Large intestine (tissue), 3 donors: ENCODE measurements around the gene AFF3. TPM values are rescaled to one million over a fixed set of nuclear protein-coding genes. Genes with fewer than 3 reads are reported as not detected.

ENCODE experiments used
- DNase-seq, 2 donors: peaks; one replicate each; pipeline versions ENCODE4 v3.0.0 to v3.0.0-alpha.2; 2013
- H3K27ac ChIP-seq: one replicate; pipeline ENCODE4 v1.5.1; 2013; ENCODE audit warnings: low read length
- H3K27me3 ChIP-seq: 2 replicates; pipeline ENCODE4 v1.6.1; 2013; ENCODE audit warnings: low read length; ENCODE audit not compliant: control insufficient read depth, insufficient read depth
- H3K36me3 ChIP-seq: 2 replicates; pipeline ENCODE4 v1.6.1; 2013; ENCODE audit warnings: low read length; ENCODE audit not compliant: control insufficient read depth, insufficient read depth
- H3K4me1 ChIP-seq: one replicate; pipeline ENCODE4 v1.6.1; 2013; ENCODE audit warnings: low read length; ENCODE audit not compliant: control insufficient read depth, insufficient read depth
- H3K4me3 ChIP-seq: one replicate; pipeline ENCODE4 v1.5.1; 2013; ENCODE audit warnings: low read length
- H3K9me3 ChIP-seq: one replicate; pipeline ENCODE4 v1.6.1; 2013; ENCODE audit warnings: mild to moderate bottlenecking, low read depth, low read length, moderate library complexity; ENCODE audit not compliant: control insufficient read depth
- WGBS: methylation state at CpG from one replicate; pipeline ENCODE4 v1.1.5; 2013; ENCODE audit warnings: low lambda C conversion rate; ENCODE audit not compliant: insufficient coverage; 5-methylcytosine and 5-hydroxymethylcytosine counted together
- polyA plus RNA-seq: library from polyadenylated mRNA; unstranded; fragments of 120-200 nt; gene quantifications from one replicate; pipeline ENCODE4 v1.2.1, GENCODE V29; 2013

The AFF3 gene
- polyA plus RNA-seq, 1 donor, result 4.8 TPM

DNA sequence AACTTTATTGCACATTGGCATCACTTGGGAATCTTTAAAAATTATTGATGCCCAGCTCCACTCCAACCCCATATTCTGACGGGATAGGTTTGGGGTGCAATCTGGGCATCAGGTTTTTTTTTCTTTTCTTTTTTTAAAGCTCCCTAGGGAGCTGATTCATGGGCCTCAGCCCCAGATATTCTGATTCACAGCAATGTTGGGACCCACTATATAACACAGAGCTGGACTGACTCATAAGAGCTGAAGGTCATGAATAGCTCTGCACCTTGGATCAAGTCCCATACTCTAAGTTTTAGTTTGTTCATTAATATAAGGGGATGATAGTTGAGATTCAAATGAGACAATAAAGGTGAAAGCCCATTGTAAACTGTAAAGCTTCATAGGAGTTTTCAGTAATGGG is 461.4 kb downstream of the AFF3 start:
- 86% methylated on average over 1 of the region's 1 CpG for WGBS
- no peaks in the 10 kb centered on the region for H3K27me3 ChIP-seq

DNA sequence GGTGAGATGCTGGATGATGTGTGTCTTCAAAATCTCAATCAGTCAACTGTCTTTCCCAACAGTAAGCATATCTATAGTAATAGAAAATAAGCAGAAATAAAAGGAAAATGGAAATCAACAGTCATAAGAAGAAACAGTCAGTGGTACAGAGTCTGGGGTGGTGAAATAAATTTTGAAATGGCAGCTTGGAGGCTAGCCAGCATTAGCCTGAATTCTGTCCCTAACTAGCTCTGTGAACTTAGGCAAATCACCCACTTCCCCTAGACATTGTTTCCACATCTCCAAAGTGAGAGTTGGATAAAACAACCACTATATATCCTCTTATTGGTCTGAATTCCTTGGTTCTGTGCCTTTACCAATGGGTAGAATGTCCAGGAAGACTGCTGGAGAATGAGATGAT is 462.9 kb downstream of the AFF3 start:
- Histone ChIP-seq H3K9me3 (no peaks in the 10 kb centered on the region), H3K27ac (no peak overlapping the region), H3K4me1 (no peaks in the 10 kb centered on the region), H3K36me3 (no peaks in the 10 kb centered on the region), H3K4me3 (no peak overlapping the region), H3K27me3 (no peaks in the 10 kb centered on the region)
- DNase-seq, result no peak

More for the DNA sequence above, 461.4 kb downstream of the AFF3 start:
- no peak for DNase-seq
- Histone ChIP-seq H3K4me3 (no peak overlapping the region), H3K9me3 (no peaks in the 10 kb centered on the region), H3K27ac (no peak overlapping the region), H3K4me1 (no peaks in the 10 kb centered on the region), H3K36me3 (no peaks in the 10 kb centered on the region)

DNA sequence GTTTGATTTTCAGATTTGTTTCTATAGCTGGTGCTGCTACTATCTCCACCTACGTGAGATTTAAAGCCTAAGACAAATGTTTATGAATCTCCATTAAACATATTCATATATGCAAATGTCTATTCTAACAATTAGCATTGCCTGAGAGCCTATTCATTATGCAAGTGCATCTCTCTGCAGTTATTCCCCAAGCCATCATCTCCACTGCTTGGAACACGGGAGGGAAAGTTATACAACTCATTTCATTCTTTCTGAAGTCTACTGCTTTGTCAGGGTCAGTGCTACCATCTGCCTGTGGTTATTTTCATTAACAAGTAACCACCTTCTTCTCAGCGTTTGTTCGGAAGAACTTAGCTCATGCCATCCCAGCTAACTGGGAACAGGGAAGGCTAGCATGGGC is 463.8 kb downstream of the AFF3 start:
- H3K27ac ChIP-seq, result no peak overlapping the region
- H3K36me3 ChIP-seq, result no peaks in the 10 kb centered on the region
- no peak for DNase-seq
- no peaks in the 10 kb centered on the region for H3K27me3 ChIP-seq
- WGBS, result 100% methylated on average over 1 of the region's 4 CpGs
- H3K4me3 ChIP-seq, result no peak overlapping the region
- no peaks in the 10 kb centered on the region for H3K9me3 ChIP-seq
- no peaks in the 10 kb centered on the region for H3K4me1 ChIP-seq

DNA sequence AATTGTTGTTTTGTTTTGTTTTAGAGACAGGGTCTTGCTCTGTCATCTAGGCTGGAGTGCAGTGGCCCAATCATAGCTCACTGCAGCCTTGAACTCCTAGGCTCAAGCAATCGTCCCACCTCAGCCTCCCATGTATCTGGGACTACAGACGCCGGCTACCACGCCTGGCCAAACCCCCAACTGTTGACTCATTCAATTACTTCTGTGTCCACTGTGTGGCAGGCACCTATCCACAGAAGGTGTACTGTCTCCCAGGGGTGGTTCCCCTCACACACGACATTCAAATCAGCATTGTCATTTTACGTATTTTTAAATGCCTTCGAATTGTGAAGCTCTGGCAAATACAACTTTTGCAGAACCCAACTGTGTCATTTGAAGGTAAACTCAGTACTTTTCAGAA is 464.6 kb downstream of the AFF3 start:
- Histone ChIP-seq H3K9me3 (no peaks in the 10 kb centered on the region), H3K4me1 (no peaks in the 10 kb centered on the region), H3K4me3 (no peak overlapping the region), H3K27me3 (no peaks in the 10 kb centered on the region), H3K36me3 (no peaks in the 10 kb centered on the region), H3K27ac (no peak overlapping the region)
- 100% methylated on average over 2 of the region's 7 CpGs for WGBS
- no peak for DNase-seq

DNA sequence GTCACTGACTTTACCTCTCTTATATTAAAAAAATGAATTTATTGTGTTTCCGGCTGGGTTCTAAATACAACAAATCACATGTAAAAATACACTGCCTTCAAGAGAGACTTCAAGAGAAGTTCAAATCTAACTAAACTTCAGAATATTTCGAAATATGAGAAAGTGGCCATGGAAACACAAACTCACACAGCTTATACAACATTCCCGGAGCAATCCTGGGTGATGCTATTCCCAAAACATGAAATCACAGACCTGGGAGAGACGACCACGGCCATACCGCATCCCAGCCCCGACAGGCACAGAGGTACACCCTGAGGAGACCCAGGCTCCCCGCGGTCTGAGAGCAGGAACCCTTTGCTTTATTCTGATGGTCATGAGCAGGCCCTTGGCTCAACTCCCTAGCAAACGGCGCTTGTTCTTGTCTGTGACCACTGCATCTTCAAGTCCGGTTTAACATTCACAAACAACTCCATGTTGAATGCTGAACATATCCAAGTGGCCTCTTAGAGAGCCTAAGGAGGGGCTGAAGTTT is 467.2 kb downstream of the AFF3 start:
- no peaks in the 10 kb centered on the region for H3K9me3 ChIP-seq

DNA sequence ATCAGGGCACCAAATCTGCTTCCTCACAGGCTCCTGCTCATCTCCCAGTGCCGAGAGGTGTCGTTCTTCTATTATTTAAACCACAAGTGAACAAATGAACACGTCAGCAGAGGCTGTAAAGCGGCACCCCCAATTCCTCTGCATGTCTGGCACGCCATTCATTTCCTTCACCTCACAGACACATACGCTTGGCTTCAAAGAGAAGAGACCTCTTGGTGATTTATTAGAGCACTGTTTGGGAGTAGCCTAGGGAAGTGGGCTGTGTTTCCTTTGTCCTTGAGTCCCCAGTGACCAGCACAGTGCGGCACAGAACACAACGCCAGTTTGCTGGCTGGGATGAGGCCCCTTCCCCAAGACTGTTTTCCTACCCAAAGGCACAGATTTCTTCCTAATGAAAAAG is 468.3 kb downstream of the AFF3 start:
- no peak for DNase-seq
- Histone ChIP-seq H3K9me3 (no peaks in the 10 kb centered on the region), H3K36me3 (no peaks in the 10 kb centered on the region), H3K27ac (no peak overlapping the region), H3K27me3 (no peaks in the 10 kb centered on the region), H3K4me1 (no peaks in the 10 kb centered on the region), H3K4me3 (no peak overlapping the region)
- WGBS, result no CpG with 5 or more reads among the region's 8 CpGs

More for the DNA sequence above, 467.2 kb downstream of the AFF3 start:
- Histone ChIP-seq H3K36me3 (no peaks in the 10 kb centered on the region), H3K27ac (no peak overlapping the region), H3K27me3 (no peaks in the 10 kb centered on the region), H3K4me1 (no peaks in the 10 kb centered on the region), H3K4me3 (no peak overlapping the region)
- WGBS, result 89% methylated on average over 1 of the region's 12 CpGs
- DNase-seq, result no peak

DNA sequence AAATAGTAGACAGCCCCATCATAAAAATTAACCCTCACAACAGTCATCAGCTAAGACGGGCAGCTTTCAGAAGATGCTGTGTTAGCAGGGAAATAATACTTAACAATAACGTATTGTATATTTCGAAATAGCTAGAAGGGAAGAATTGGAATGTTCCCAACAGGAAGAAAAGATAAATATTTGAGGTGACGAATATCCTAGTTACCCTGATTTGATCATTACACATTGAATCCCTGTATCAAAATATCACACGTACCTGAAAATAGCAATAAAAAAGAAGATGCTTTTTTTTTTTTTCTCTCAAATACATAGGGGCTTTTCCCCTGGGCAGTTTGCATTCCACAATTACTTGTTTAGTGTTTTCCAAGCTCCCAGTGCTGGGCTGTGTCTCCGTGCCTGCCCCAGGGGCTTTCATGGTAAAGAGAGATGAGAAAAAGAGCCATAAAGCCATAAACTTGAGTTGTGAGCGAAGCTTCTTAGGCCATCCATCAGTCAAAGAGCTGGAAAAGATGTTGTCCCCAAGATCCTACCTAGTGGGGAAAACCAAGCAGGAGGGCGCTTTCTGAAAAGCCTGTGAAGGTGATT is 469.5 kb downstream of the AFF3 start:
- no peaks in the 10 kb centered on the region for H3K4me1 ChIP-seq
- H3K36me3 ChIP-seq, result no peaks in the 10 kb centered on the region
- no peak for DNase-seq
- 25% methylated on average over 2 of the region's 8 CpGs for WGBS
- no peak overlapping the region for H3K27ac ChIP-seq
- H3K27me3 ChIP-seq, result no peaks in the 10 kb centered on the region
- no peak overlapping the region for H3K4me3 ChIP-seq
- H3K9me3 ChIP-seq, result no peaks in the 10 kb centered on the region

DNA sequence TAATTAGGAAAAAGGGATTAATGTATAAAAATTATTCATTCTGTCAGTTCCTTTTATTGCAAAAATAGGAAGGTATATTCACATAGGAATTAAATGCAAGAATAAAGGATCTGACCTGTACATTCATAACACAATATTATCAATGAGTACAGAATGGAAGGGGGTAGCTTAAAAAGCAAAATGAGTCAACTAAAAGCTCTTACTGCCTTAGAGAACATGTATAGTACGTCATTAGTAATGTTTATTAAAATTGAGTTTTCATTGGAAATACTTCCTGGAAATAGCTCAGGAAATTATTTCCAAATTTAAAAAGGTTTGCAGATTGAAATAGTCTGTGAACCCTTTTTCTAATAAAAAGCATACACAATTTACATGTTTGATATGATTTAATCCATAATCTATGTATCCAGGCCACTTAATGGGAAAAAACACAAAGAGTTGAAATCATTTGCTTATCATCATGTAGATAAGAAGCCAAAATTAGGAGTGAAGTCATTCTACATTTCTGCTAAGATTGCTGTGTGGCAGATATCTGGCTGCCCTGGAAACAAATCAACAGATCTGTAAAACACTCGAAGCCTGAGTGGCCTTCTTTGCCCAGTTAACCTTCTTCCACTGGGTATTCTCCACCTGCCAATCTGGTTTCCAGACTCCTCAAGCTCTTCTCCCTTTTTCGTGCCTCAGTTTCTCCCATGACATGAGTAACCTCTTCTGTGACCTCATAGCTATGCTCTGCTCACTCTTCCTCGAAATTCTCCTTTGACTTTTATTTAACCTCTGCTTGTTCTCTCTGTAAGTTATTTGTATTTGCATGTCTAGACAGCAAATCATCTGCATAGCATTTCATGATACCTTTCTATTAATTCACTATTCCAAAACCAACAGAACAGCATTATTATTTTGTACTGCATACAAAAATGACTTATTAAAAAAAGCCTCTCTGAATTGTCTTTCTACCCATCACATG is 471.3 kb downstream of the AFF3 start:
- Histone ChIP-seq H3K27ac (no peak overlapping the region), H3K4me1 (no peaks in the 10 kb centered on the region)
- WGBS, result 50% methylated on average over 3 of the region's 4 CpGs

DNA sequence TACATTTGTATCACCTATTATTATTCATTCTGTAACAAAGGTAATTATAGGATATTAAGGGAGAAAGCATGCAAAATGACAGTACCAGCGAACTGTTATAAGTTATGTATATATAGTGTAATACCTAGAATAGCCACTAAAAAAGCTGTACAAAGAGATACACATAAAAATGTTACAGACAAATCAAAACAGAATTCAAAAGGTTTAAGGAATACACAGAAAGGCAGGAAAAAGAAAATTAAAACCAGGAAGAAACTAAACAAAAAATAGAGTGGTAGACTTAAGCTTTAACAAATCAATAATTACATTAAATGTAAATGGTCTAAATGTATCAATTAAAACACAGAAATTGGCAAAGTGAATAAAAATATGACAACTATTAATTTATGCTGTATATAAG is 476.1 kb downstream of the AFF3 start:
- 83% methylated on average over 1 of the region's 1 CpG for WGBS
- Histone ChIP-seq H3K9me3 (no peaks in the 10 kb centered on the region), H3K36me3 (no peaks in the 10 kb centered on the region), H3K4me3 (no peak overlapping the region), H3K27me3 (no peaks in the 10 kb centered on the region), H3K27ac (no peak overlapping the region), H3K4me1 (no peaks in the 10 kb centered on the region)
- DNase-seq, result no peak

More for the DNA sequence above, 471.3 kb downstream of the AFF3 start:
- H3K4me3 ChIP-seq, result no peak overlapping the region
- H3K9me3 ChIP-seq, result no peaks in the 10 kb centered on the region
- H3K27me3 ChIP-seq, result no peaks in the 10 kb centered on the region
- no peak for DNase-seq
- no peaks in the 10 kb centered on the region for H3K36me3 ChIP-seq

DNA sequence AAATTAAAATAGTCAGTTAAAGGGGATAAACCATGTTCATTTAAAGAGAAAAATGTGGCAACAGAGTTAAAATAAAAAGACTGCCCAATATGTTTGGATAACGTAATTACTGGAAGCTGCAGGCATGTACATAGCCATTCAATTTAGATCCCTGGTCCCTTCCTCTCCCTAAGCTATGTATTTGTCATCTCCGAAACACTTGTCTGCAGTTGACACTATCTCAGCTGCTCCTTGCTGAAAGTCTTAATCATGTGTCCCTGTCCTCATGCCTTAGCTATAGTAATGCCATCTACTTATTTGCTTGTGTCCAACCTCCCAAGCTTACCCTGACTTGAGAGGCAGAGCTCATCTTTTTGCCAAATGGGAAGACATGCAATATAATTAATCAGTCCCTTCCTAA is 478.7 kb downstream of the AFF3 start:
- no peak for DNase-seq
- Histone ChIP-seq H3K4me3 (no peak overlapping the region), H3K27me3 (no peaks in the 10 kb centered on the region), H3K4me1 (no peaks in the 10 kb centered on the region), H3K36me3 (no peaks in the 10 kb centered on the region), H3K27ac (no peak overlapping the region), H3K9me3 (no peaks in the 10 kb centered on the region)
- no CpG with 5 or more reads among the region's 2 CpGs for WGBS
